ENCODE results near the gene ANXA10.

DNA sequence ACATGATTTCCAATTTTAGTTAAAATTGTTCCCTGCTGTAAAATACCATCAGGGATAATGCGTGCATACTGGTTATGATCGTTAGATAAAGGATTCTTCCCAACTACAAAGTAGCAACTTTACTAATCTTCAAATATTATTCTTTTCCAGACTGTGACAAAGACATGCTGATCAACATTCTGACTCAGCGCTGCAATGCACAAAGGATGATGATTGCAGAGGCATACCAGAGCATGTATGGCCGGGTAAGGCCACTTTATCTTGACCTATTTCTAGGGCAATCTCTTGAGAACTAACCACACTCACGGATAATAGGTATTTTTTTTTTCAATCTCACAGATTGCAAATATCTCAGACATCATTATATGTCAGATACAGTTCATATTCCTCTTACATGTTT, 47.0 kb downstream of the ANXA10 start:
- peak; percentile 51; the same call in 1 of the 2 replicates for TF ChIP-seq MAFK (IDR thresholded peaks at IDR 0.05; ENCODE audit: low read depth, low read length)
- TF ChIP-seq, protein P1, sequence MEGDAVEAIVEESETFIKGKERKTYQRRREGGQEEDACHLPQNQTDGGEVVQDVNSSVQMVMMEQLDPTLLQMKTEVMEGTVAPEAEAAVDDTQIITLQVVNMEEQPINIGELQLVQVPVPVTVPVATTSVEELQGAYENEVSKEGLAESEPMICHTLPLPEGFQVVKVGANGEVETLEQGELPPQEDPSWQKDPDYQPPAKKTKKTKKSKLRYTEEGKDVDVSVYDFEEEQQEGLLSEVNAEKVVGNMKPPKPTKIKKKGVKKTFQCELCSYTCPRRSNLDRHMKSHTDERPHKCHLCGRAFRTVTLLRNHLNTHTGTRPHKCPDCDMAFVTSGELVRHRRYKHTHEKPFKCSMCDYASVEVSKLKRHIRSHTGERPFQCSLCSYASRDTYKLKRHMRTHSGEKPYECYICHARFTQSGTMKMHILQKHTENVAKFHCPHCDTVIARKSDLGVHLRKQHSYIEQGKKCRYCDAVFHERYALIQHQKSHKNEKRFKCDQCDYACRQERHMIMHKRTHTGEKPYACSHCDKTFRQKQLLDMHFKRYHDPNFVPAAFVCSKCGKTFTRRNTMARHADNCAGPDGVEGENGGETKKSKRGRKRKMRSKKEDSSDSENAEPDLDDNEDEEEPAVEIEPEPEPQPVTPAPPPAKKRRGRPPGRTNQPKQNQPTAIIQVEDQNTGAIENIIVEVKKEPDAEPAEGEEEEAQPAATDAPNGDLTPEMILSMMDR (conservative IDR thresholded peaks at IDR 0.05; ENCODE audit: low read depth, low read length) = no peak
